Glutamatergic neuron (in vitro differentiated cells): ENCODE data around the gene UTS2. TPM values are rescaled to one million over a fixed set of nuclear protein-coding genes. Genes with fewer than 3 reads are reported as not detected.

Experiments
- DNase-seq: peaks from one replicate; pipeline ENCODE4 v3.0.0; 2022
- H3K27ac Mint-ChIP-seq: one replicate; pipeline ENCODE4 v1.8.0; 2020; ENCODE audit warnings: mild to moderate bottlenecking, mixed read lengths, inconsistent platforms; ENCODE audit not compliant: unreplicated experiment
- H3K27me3 Mint-ChIP-seq: one replicate; pipeline ENCODE4 v1.8.0; 2020; ENCODE audit warnings: mild to moderate bottlenecking, moderate library complexity, mixed read lengths, inconsistent platforms; ENCODE audit not compliant: unreplicated experiment
- H3K36me3 Mint-ChIP-seq: one replicate; pipeline ENCODE4 v1.8.0; 2020; ENCODE audit warnings: mild to moderate bottlenecking, mixed read lengths, inconsistent platforms; ENCODE audit not compliant: unreplicated experiment
- H3K4me1 Mint-ChIP-seq: one replicate; pipeline ENCODE4 v1.8.0; 2020; ENCODE audit warnings: mild to moderate bottlenecking, low read depth, mixed read lengths, inconsistent platforms; ENCODE audit not compliant: unreplicated experiment
- H3K4me3 Mint-ChIP-seq: one replicate; pipeline ENCODE4 v1.8.0; 2020; ENCODE audit warnings: mild to moderate bottlenecking, mixed read lengths, inconsistent platforms; ENCODE audit not compliant: unreplicated experiment
- H3K9me3 Mint-ChIP-seq: one replicate; pipeline ENCODE4 v1.8.0; 2020; ENCODE audit warnings: mild to moderate bottlenecking, moderate library complexity, mixed read lengths, inconsistent platforms; ENCODE audit not compliant: unreplicated experiment
- total RNA-seq: library from RNA; stranded (reverse); fragmentation: NEBNext Ultra II Directional; extraction: Animal tissue kit (Norgen Biotek cat#: 25700); gene quantifications from one replicate; pipeline ENCODE4 v1.2.1, GENCODE V29; 2021; ENCODE audit not compliant: unreplicated experiment
- TF ChIP-seq, protein P1 (sequence below): fragments of 200-600 bp; sonication (generic); IDR thresholded peaks from one replicate; pipeline ENCODE4 v1.5.0; 2021; ENCODE audit not compliant: partially characterized antibody, unreplicated experiment

Gene UTS2
- total RNA-seq, 1 donor from 2014 or later: not detected

DNA sequence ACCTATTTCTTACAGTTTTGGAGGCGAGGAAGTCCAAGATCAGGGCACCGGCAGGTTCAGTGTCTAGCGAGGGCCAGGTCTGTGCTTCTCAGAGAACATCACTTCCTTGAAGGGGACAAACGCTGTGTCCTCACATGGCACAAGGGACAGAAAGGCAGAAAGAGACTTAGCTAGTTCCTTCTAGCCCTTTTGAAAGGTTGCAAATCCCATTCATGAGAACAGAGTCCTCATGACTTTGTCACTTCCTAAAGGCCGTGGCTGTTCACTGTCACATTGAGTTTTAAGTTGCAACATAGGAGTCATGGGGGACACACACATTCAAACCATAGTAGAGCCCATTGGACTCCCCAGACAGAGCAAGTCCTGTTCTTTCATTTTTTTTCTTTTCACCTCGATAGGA is 41.4 kb downstream of the UTS2 start:
- Mint-ChIP-seq H3K27me3 (no peaks in the 10 kb centered on the region), H3K27ac (no peak overlapping the region), H3K4me1 (no peaks in the 10 kb centered on the region), H3K4me3 (no peak overlapping the region), H3K9me3 (peaks cover 3% of the 10 kb centered on the region), H3K36me3 (peaks cover 16% of the 10 kb centered on the region)
- no peak for DNase-seq
- TF ChIP-seq, protein P1, sequence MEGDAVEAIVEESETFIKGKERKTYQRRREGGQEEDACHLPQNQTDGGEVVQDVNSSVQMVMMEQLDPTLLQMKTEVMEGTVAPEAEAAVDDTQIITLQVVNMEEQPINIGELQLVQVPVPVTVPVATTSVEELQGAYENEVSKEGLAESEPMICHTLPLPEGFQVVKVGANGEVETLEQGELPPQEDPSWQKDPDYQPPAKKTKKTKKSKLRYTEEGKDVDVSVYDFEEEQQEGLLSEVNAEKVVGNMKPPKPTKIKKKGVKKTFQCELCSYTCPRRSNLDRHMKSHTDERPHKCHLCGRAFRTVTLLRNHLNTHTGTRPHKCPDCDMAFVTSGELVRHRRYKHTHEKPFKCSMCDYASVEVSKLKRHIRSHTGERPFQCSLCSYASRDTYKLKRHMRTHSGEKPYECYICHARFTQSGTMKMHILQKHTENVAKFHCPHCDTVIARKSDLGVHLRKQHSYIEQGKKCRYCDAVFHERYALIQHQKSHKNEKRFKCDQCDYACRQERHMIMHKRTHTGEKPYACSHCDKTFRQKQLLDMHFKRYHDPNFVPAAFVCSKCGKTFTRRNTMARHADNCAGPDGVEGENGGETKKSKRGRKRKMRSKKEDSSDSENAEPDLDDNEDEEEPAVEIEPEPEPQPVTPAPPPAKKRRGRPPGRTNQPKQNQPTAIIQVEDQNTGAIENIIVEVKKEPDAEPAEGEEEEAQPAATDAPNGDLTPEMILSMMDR: no peak

DNA sequence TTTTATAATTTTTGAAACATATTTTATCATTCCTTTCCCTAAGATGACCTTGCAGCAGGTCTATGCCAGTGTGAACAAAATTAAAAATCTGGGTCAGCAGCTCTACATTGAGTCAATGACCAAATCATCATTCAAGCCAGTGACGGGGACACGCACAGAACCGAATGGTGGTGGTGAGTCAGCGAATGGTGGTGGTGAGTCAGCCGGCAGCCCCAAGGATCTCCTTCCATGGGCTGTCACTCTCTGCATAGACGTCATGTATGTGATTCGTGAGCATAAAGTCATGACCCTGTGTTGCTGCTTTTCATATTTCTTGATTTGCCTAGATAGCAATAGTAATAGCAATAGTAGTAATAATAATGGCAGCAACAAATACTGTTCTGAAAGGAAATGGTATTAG is 42.5 kb downstream of the UTS2 start:
- H3K36me3 Mint-ChIP-seq: peaks cover 16% of the 10 kb centered on the region
- H3K4me3 Mint-ChIP-seq: no peak overlapping the region
- DNase-seq: no peak
- TF ChIP-seq, protein P1: no peak
- H3K9me3 Mint-ChIP-seq: peaks cover 3% of the 10 kb centered on the region
- H3K27me3 Mint-ChIP-seq: no peaks in the 10 kb centered on the region
- H3K4me1 Mint-ChIP-seq: no peaks in the 10 kb centered on the region
- H3K27ac Mint-ChIP-seq: no peak overlapping the region

DNA sequence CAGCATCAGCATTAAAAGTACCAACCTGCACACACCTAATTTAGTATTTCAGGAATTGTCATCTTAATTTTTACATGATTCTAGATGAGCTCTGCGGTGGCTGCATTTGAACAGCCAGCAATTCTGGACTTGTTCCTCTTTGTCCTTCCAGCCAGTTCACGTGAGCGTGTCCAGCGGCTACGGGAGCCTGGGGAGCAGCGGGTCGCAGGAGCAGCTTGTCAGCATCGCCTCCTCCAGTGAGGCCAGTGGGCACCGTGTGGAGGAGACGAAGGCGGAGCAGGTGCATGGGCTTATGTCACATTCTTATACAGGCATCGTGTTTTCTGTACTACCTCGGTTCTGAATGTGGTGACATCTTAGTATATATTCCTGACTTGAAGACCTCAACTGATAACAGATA is 43.1 kb downstream of the UTS2 start:
- TF ChIP-seq, protein P1: no peak
- Mint-ChIP-seq H3K27me3 (no peaks in the 10 kb centered on the region), H3K27ac (no peak overlapping the region), H3K9me3 (peaks cover 3% of the 10 kb centered on the region), H3K36me3 (peaks cover 16% of the 10 kb centered on the region), H3K4me1 (no peaks in the 10 kb centered on the region), H3K4me3 (no peak overlapping the region)
- no peak for DNase-seq

DNA sequence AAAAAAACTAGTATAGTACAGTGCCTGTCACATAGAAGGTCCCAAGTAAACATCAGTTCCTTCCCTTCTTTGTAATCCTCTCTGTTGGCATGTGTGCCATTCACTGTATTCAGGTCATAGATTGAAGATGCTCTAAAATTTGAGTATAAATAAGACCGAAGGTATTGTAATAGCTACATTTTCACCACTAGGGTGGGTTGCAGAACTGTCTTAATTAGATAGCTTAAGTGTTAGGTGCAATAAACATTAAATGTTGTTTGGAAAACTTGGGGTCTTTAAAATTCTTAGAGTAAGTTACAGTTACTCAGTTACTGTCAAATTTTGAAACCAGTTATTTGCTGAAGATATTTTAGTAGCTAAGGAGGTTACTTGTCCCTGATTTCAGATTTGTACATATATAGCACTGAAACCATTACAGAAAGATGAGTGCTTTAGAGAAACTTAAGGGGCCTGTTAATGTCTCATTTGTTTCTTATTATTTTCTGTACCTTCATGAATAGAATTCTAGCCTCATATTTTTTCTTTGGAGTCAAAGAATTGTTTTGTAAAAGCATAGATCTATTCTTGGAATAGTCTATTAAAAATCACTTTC is 44.5 kb downstream of the UTS2 start:
- H3K36me3 Mint-ChIP-seq: peaks cover 6% of the 10 kb centered on the region
- H3K9me3 Mint-ChIP-seq: no peaks in the 10 kb centered on the region
- H3K4me1 Mint-ChIP-seq: no peaks in the 10 kb centered on the region
- H3K4me3 Mint-ChIP-seq: no peak overlapping the region
- DNase-seq: no peak
- H3K27me3 Mint-ChIP-seq: no peaks in the 10 kb centered on the region
- H3K27ac Mint-ChIP-seq: no peak overlapping the region
- TF ChIP-seq, protein P1: peak; percentile 72

DNA sequence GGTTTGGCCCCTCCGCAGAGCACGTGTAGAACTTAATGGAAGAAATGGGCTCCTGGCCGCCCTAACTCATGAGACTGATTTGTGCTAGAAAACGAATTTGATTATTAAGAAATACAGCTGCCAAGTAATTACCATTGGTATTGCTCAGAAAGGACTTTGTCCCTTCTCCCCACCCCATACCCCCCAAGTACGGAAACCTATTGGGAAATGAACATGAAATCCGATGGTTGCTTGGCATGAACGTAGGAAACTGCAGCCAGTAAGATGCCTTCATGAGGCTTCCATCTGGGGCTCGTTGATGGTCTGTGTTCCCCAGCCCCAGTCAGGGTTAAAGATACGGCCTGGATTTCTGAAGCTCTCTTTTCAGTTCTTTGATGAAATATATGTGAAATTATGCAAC is 47.4 kb downstream of the UTS2 start:
- H3K4me1 Mint-ChIP-seq: no peaks in the 10 kb centered on the region
- H3K27me3 Mint-ChIP-seq: no peaks in the 10 kb centered on the region
- H3K9me3 Mint-ChIP-seq: no peaks in the 10 kb centered on the region
- H3K4me3 Mint-ChIP-seq: no peak overlapping the region
- TF ChIP-seq, protein P1: no peak
- DNase-seq: no peak
- no peak overlapping the region for H3K27ac Mint-ChIP-seq
- no peaks in the 10 kb centered on the region for H3K36me3 Mint-ChIP-seq

Other genes with a start within 250 kb of the UTS2 start
- gene VAMP3, start 81.8 kb downstream of the UTS2 start, total RNA-seq: 21.3 TPM
- gene PER3, start 68.8 kb downstream of the UTS2 start, total RNA-seq: 3.6 TPM
- gene TNFRSF9, start 87.8 kb upstream of the UTS2 start, total RNA-seq: 0.15 TPM
- gene PARK7, start 108.6 kb upstream of the UTS2 start, total RNA-seq: 196 TPM
- 11.8 TPM for gene ERRFI1, start 173.2 kb upstream of the UTS2 start, total RNA-seq